Tibial artery (tissue), 4 donors: Measurements from ENCODE around the gene PRPSAP2.

Source experiments
- DNase-seq, 2 donors: peaks; one replicate each; pipeline ENCODE4 v3.0.0-alpha.2; 2019
- H3K27ac ChIP-seq, 2 donors: fragments of 200-600 bp; sonication (generic) in 1 of 2; 1 replicate in 1 of 2; 2 replicates in 1 of 2; pipeline ENCODE4 v1.5.1; 2018 to 2019; ENCODE audit warnings: mild to moderate bottlenecking in 1 of 2
- H3K27me3 ChIP-seq, 2 donors: fragments of 200-600 bp; sonication (generic) in 1 of 2; one replicate each; pipeline versions ENCODE4 v1.5.1 to v1.6.0; 2016 to 2019
- H3K36me3 ChIP-seq, 3 donors: fragments of 200-600 bp; sonication (generic) in 2 of 3; one replicate each; pipeline ENCODE4 v1.5.1; 2016 to 2019; ENCODE audit warnings: mild to moderate bottlenecking in 2 of 3
- H3K4me1 ChIP-seq, 4 donors: fragments of 200-600 bp; sonication (generic) in 2 of 4; 1 replicate in 3 of 4; 2 replicates in 1 of 4; pipeline ENCODE4 v1.5.1; 2016 to 2019
- H3K4me3 ChIP-seq, 2 donors: fragments of 200-600 bp; sonication (generic) in 1 of 2; 1 replicate in 1 of 2; 2 replicates in 1 of 2; pipeline ENCODE4 v1.5.1; 2018 to 2019; ENCODE audit warnings: mild to moderate bottlenecking in 2 of 2
- H3K9me3 ChIP-seq, 3 donors: fragments of 200-600 bp; sonication (generic) in 1 of 3; one replicate each; pipeline ENCODE4 v1.5.1; 2016 to 2019
- CTCF ChIP-seq, 2 experiments: fragments of 200-600 bp in 1 of 2; fragments of 450-650 bp in 1 of 2; IDR thresholded peaks; one replicate each; pipeline ENCODE4 v1.5.1; 2017 to 2019; ENCODE audit warnings: antibody characterized with exemption in 2 of 2, mild to moderate bottlenecking in 1 of 2, moderate library complexity in 1 of 2
- intact Hi-C: fragments of 100-400 bp; cut with DNase I; formaldehyde crosslinking; loops from one replicate; pipeline ENCODE4 v1.15.0; 2023; ENCODE audit warnings: low total_unique reads

PRPSAP2 gene

GRCh38 chr17:18896146-18896545 is 38.2 kb downstream of the PRPSAP2 start:
- Histone ChIP-seq H3K27me3 (no peaks in the 10 kb centered on the region), H3K27ac (no peak overlapping the region), H3K4me3 (no peak overlapping the region), H3K36me3 (peaks cover 30 to 61% (median 44%) of the 10 kb centered on the region in 3 donors), H3K9me3 (peaks cover 0 to 4% (median 0%) of the 10 kb centered on the region in 3 donors), H3K4me1 (no peaks in the 10 kb centered on the region)
- no peak for DNase-seq
- no peak for TF ChIP-seq CTCF (IDR thresholded peaks at IDR 0.05)
- intact Hi-C loops = no loop called here

- peaks cover 22 to 60% (median 43%) of the 10 kb centered on the region in 3 donors for H3K36me3 ChIP-seq
- H3K9me3 ChIP-seq = peaks cover 0 to 4% (median 0%) of the 10 kb centered on the region in 3 donors
- H3K4me3 ChIP-seq = no peak overlapping the region
- intact Hi-C loops = no loop called here
- no peak for TF ChIP-seq CTCF (IDR thresholded peaks at IDR 0.05)
- no peak for DNase-seq
- H3K27ac ChIP-seq = no peak overlapping the region
- H3K27me3 ChIP-seq = no peaks in the 10 kb centered on the region
- no peaks in the 10 kb centered on the region for H3K4me1 ChIP-seq
These were observed 39.0 kb downstream of the PRPSAP2 start for GRCh38 chr17:18896947-18897346.

- Histone ChIP-seq H3K27ac (no peak overlapping the region), H3K4me3 (no peak overlapping the region), H3K9me3 (no peaks in the 10 kb centered on the region), H3K36me3 (peaks cover 2 to 47% (median 14%) of the 10 kb centered on the region in 3 donors), H3K4me1 (no peaks in the 10 kb centered on the region), H3K27me3 (no peaks in the 10 kb centered on the region)
- no peak for TF ChIP-seq CTCF (IDR thresholded peaks at IDR 0.05)
- intact Hi-C loops = no loop called here
- no peak for DNase-seq
These were observed 46.6 kb downstream of the PRPSAP2 start for GRCh38 chr17:18904482-18904881.

GRCh38 chr17:18905226-18905625 is 47.3 kb downstream of the PRPSAP2 start:
- Histone ChIP-seq H3K9me3 (no peaks in the 10 kb centered on the region), H3K36me3 (peaks cover 4 to 47% (median 14%) of the 10 kb centered on the region in 3 donors), H3K27me3 (no peaks in the 10 kb centered on the region), H3K27ac (no peak overlapping the region), H3K4me3 (no peak overlapping the region), H3K4me1 (no peaks in the 10 kb centered on the region)
- DNase-seq = no peak
- TF ChIP-seq CTCF (IDR thresholded peaks at IDR 0.05) = no peak
- intact Hi-C loops = no loop called here

GRCh38 chr17:18910326-18910725 is 52.4 kb downstream of the PRPSAP2 start:
- TF ChIP-seq CTCF (IDR thresholded peaks at IDR 0.05) = no peak
- Histone ChIP-seq H3K4me3 (no peak overlapping the region), H3K27me3 (no peaks in the 10 kb centered on the region), H3K9me3 (no peaks in the 10 kb centered on the region), H3K27ac (no peak overlapping the region), H3K4me1 (no peaks in the 10 kb centered on the region), H3K36me3 (peaks cover 34 to 63% (median 34%) of the 10 kb centered on the region in 3 donors)
- intact Hi-C loops = no loop called here
- DNase-seq = no peak

GRCh38 chr17:18910881-18911280 is 53.0 kb downstream of the PRPSAP2 start:
- TF ChIP-seq CTCF (IDR thresholded peaks at IDR 0.05) = no peak
- no peaks in the 10 kb centered on the region for H3K9me3 ChIP-seq
- DNase-seq = no peak
- H3K4me1 ChIP-seq = no peaks in the 10 kb centered on the region
- no peak overlapping the region for H3K27ac ChIP-seq
- peaks cover 31 to 64% (median 40%) of the 10 kb centered on the region in 3 donors for H3K36me3 ChIP-seq
- no peak overlapping the region for H3K4me3 ChIP-seq
- intact Hi-C loops = no loop called here
- H3K27me3 ChIP-seq = no peaks in the 10 kb centered on the region
